SK-N-SH treated with all-trans-retinoic acid at 6 μM for 48 hours (cell line): ENCODE data around the gene CA5A.
"Not testable (repeated sequence)": the region's sequence is repeated elsewhere in the genome, so short reads cannot be mapped to it uniquely, and the experiment has no call there.

ENCODE experiments used
- ARNTL ChIP-seq: fragments of 450-650 bp; formaldehyde crosslinking; IDR thresholded peaks from 2 replicates; pipeline ENCODE4 v1.5.0; 2020; ENCODE audit warnings: low read depth, mild to moderate bottlenecking, moderate library complexity, borderline replicate concordance
- BACH2 ChIP-seq: fragments of 250-450 bp; sonication (Bioruptor Pico); IDR thresholded peaks from 2 replicates; pipeline ENCODE4 v1.9.0; 2021; ENCODE audit warnings: mild to moderate bottlenecking, borderline replicate concordance
- GLIS3 ChIP-seq: fragments of 250-450 bp; sonication (Bioruptor Pico); IDR thresholded peaks from 2 replicates; pipeline ENCODE4 v1.5.0; 2020; ENCODE audit warnings: mild to moderate bottlenecking, moderate library complexity
- OSR1 ChIP-seq: fragments of 250-450 bp; sonication (Bioruptor Pico); IDR thresholded peaks from 2 replicates; pipeline ENCODE4 v1.8.0; 2022; ENCODE audit warnings: moderate library complexity, mild to moderate bottlenecking, inconsistent platforms
- PATZ1 ChIP-seq: fragments of 250-450 bp; sonication (Bioruptor Pico); IDR thresholded peaks from 2 replicates; pipeline ENCODE4 v1.8.0; 2020; ENCODE audit warnings: mild to moderate bottlenecking, moderate library complexity, borderline replicate concordance
- PPARA ChIP-seq: fragments of 250-450 bp; sonication (Bioruptor Pico); IDR thresholded peaks from 2 replicates; pipeline ENCODE4 v1.5.0; 2020; ENCODE audit warnings: mild to moderate bottlenecking, borderline replicate concordance
- RARB ChIP-seq: fragments of 250-450 bp; sonication (Bioruptor Pico); IDR thresholded peaks from 2 replicates; pipeline ENCODE4 v1.8.0; 2021; ENCODE audit warnings: mild to moderate bottlenecking, moderate library complexity
- TCF4 ChIP-seq: fragments of 250-450 bp; sonication (Bioruptor Pico); IDR thresholded peaks from 2 replicates; pipeline ENCODE4 v1.8.0; 2021; ENCODE audit warnings: mild to moderate bottlenecking, moderate library complexity, borderline replicate concordance
- ZC3H10 ChIP-seq: fragments of 250-450 bp; sonication (Bioruptor Pico); IDR thresholded peaks from 2 replicates; pipeline ENCODE4 v1.5.1; 2021; ENCODE audit warnings: mild to moderate bottlenecking, moderate library complexity
- ZFP3 ChIP-seq: fragments of 250-450 bp; sonication (Bioruptor Pico); IDR thresholded peaks from 2 replicates; pipeline ENCODE4 v1.5.0; 2020; ENCODE audit warnings: mild to moderate bottlenecking, moderate library complexity
- ZFP30 ChIP-seq: fragments of 450-650 bp; formaldehyde crosslinking; IDR thresholded peaks from 2 replicates; pipeline ENCODE4 v1.5.0; 2022; ENCODE audit warnings: mild to moderate bottlenecking, moderate library complexity
- ZNF565 ChIP-seq: fragments of 450-650 bp; formaldehyde crosslinking; conservative IDR thresholded peaks from 2 replicates; pipeline ENCODE4 v1.5.0; 2020; ENCODE audit warnings: low read depth, mild to moderate bottlenecking, moderate library complexity

GRCh38 chr16:87985493-87985892 lies 49.2 kb upstream of the CA5A start:
- not testable (repeated sequence) for TF ChIP-seq ZFP30 (CRISPR knock-in tag); RARB (CRISPR knock-in tag); ZNF565 (CRISPR knock-in tag); PPARA; TCF4; PATZ1; BACH2; ARNTL (CRISPR knock-in tag); ZFP3 (CRISPR knock-in tag); GLIS3; OSR1 (CRISPR knock-in tag); ZC3H10 (CRISPR knock-in tag)
